Brain microvascular endothelial cell (primary cell): ENCODE data around the gene KCTD4.
"Not testable (repeated sequence)": the region's sequence is repeated elsewhere in the genome, so short reads cannot be mapped to it uniquely, and the experiment has no call there.

ENCODE experiments used
- DNase-seq: peaks from one replicate; pipeline ENCODE4 v3.0.0-alpha.2; 2020
- H3K27ac ChIP-seq: fragments of 250-450 bp; sonication (Bioruptor Pico); 2 replicates; pipeline ENCODE4 v1.5.1; 2020; ENCODE audit warnings: mild to moderate bottlenecking, moderate library complexity
- H3K27me3 ChIP-seq: fragments of 250-450 bp; sonication (Bioruptor Pico); replicated peaks from 2 replicates; pipeline ENCODE4 v1.5.1; 2020; ENCODE audit warnings: mild to moderate bottlenecking
- H3K36me3 ChIP-seq: fragments of 250-450 bp; sonication (Bioruptor Pico); replicated peaks from 2 replicates; pipeline ENCODE4 v1.5.1; 2020; ENCODE audit warnings: mild to moderate bottlenecking
- H3K4me3 ChIP-seq: 2 replicates; pipeline ENCODE4 v1.5.1; 2011; ENCODE audit warnings: low read depth, mild to moderate bottlenecking, control low read depth, low read length, moderate library complexity
- in situ Hi-C: cut with HindIII; loops from 2 replicates; pipeline ENCODE4 v1.10.0; 2017; ENCODE audit warnings: low sequenced_read_pairs, low pct_ligation_motif_present
- TF ChIP-seq, protein P1 (sequence below): IDR thresholded peaks from 2 replicates; pipeline ENCODE4 v1.5.1; 2011; ENCODE audit warnings: low read depth, mild to moderate bottlenecking, moderate library complexity, low read length, control low read depth, inconsistent platforms; ENCODE audit errors: missing control alignments

KCTD4 gene

DNA sequence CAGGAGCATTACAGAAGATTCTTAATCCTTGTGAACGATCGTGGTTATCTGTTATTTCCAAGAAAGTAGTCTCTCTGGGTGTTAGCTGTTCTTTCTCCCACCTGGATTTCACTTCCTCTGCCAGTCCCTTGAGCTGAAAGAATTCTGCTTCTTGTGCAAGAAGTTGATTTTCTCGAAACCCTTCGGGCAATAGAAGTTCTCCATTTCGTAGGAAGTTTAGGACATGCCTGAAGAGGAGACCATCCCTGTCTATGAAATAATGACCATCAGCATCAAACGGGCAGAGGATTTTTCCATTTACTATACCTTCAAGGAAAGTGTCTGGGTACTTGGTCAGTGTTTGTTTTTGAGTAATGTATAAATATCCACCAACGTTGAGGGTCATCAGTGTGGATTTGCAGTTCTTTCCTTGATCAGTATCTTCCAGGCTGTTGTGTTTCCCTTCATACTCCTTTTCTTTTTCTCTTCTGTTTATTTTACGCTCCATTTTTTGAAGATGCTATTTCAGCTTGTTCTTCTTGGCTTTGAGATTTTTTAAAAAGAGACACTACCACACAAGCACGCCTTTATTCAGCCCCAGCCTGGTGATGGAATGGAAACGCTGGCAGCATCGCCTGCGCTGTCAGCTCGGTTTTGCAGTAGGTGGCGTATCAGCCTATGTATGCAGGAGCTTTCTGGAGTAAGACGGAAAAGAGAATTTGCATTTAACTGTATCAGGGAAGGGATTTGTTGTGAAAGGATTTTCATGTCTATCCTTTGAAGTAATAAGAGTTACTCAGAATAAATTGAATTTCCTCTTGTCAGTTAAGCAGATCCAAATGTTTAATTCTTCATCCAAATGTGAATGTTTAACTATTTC lies 6.5 kb downstream of the KCTD4 start:
- Histone ChIP-seq H3K27ac (no peak overlapping the region), H3K36me3 (no peaks in the 10 kb centered on the region), H3K27me3 (no peaks in the 10 kb centered on the region), H3K4me3 (no peak overlapping the region)
- TF ChIP-seq, protein P1, sequence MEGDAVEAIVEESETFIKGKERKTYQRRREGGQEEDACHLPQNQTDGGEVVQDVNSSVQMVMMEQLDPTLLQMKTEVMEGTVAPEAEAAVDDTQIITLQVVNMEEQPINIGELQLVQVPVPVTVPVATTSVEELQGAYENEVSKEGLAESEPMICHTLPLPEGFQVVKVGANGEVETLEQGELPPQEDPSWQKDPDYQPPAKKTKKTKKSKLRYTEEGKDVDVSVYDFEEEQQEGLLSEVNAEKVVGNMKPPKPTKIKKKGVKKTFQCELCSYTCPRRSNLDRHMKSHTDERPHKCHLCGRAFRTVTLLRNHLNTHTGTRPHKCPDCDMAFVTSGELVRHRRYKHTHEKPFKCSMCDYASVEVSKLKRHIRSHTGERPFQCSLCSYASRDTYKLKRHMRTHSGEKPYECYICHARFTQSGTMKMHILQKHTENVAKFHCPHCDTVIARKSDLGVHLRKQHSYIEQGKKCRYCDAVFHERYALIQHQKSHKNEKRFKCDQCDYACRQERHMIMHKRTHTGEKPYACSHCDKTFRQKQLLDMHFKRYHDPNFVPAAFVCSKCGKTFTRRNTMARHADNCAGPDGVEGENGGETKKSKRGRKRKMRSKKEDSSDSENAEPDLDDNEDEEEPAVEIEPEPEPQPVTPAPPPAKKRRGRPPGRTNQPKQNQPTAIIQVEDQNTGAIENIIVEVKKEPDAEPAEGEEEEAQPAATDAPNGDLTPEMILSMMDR = peak; percentile 79
- in situ Hi-C loops = no loop called here
- peak; percentile 43 for DNase-seq

- no peaks in the 10 kb centered on the region for H3K36me3 ChIP-seq
- no peak overlapping the region for H3K4me3 ChIP-seq
- DNase-seq = no peak
- no peaks in the 10 kb centered on the region for H3K27me3 ChIP-seq
- in situ Hi-C loops = no loop called here
- TF ChIP-seq, protein P1 = no peak
- no peak overlapping the region for H3K27ac ChIP-seq
Measured at GRCh38 chr13:45191874-45192273, 9.0 kb downstream of the KCTD4 start.

DNA sequence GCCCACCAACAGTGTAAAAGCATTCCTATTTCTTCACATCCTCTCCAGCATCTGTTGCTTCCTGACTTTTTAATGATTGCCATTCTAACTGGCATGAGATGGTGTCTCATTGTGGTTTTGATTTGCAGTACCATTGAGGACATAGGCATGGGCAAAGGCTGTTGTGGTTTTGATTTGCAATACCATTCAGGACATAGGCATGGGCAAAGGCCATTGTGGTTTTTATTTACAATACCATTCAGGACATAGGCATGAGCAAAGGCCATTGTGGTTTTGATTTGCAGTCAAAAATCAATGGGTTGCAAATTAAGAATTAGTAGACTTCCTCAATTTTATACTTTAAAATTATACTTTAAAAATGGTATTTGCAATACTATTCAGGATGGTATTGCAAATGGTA lies 11.3 kb downstream of the KCTD4 start:
- DNase-seq, H3K36me3 ChIP-seq, H3K27ac ChIP-seq, in situ Hi-C loops, H3K27me3 ChIP-seq, H3K4me3 ChIP-seq: not testable (repeated sequence)

GRCh38 chr13:45189077-45189476 lies 11.8 kb downstream of the KCTD4 start:
- DNase-seq, in situ Hi-C loops, H3K27me3 ChIP-seq, H3K36me3 ChIP-seq, H3K4me3 ChIP-seq, H3K27ac ChIP-seq: not testable (repeated sequence)

DNA sequence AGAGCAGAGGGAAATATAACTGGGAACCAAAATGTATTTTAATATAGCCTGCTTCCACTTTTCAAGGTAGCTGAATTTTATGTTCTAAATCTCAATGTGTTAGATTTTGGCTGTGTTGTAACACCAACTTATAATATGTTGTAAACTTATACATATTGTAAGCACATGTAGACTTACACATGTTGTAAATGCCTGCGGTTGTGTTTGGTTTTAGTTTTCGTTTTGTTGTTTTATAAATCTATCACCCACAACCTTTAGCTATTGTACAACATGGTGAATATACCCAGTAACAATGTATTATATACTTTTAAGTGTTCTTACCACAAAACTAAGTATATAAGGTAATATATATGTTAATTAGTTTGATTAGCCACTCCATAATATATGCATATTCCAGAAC lies 15.6 kb downstream of the KCTD4 start:
- Histone ChIP-seq H3K36me3 (no peaks in the 10 kb centered on the region), H3K4me3 (no peak overlapping the region), H3K27ac (no peak overlapping the region), H3K27me3 (no peaks in the 10 kb centered on the region)
- TF ChIP-seq, protein P1 = no peak
- DNase-seq = no peak
- in situ Hi-C loops = no loop called here

GRCh38 chr13:45184693-45185092 lies 16.2 kb downstream of the KCTD4 start:
- Histone ChIP-seq H3K36me3 (no peaks in the 10 kb centered on the region), H3K27me3 (no peaks in the 10 kb centered on the region), H3K4me3 (no peak overlapping the region), H3K27ac (no peak overlapping the region)
- TF ChIP-seq, protein P1 = no peak
- in situ Hi-C loops = no loop called here
- DNase-seq = no peak
